ACC112 (cell line): Measurements from ENCODE around the gene TBC1D10B.
A peak's percentile ranks its signal among the peaks of the same experiment; 100 is the strongest.

ENCODE experiments used
- H2AFZ ChIP-seq: fragments of 200-600 bp; sonication (generic); one replicate; pipeline ENCODE4 v1.6.0; 2017; ENCODE audit warnings: antibody characterized with exemption, low read length; ENCODE audit not compliant: unreplicated experiment
- H3K27ac ChIP-seq: fragments of 200-600 bp; sonication (generic); 2 replicates; pipeline ENCODE4 v1.5.1; 2014; ENCODE audit warnings: low read depth, mild to moderate bottlenecking, antibody characterized with exemption, low read length, moderate library complexity
- H3K27me3 ChIP-seq: fragments of 200-600 bp; sonication (generic); 2 replicates; pipeline ENCODE4 v1.6.1; 2014; ENCODE audit warnings: mild to moderate bottlenecking, antibody characterized with exemption, low read length, moderate library complexity, mixed read lengths; ENCODE audit not compliant: insufficient read depth
- H3K36me3 ChIP-seq: fragments of 200-600 bp; sonication (generic); 2 replicates; pipeline ENCODE4 v1.6.1; 2016; ENCODE audit warnings: mild to moderate bottlenecking, antibody characterized with exemption, low read length, moderate library complexity, mixed read lengths; ENCODE audit not compliant: insufficient read depth
- H3K4me1 ChIP-seq: fragments of 200-600 bp; sonication (generic); one replicate; pipeline ENCODE4 v1.6.1; 2016; ENCODE audit warnings: low read length, mixed read lengths; ENCODE audit not compliant: insufficient read depth, unreplicated experiment, control insufficient read depth
- H3K4me3 ChIP-seq: fragments of 200-600 bp; sonication (generic); 2 replicates; pipeline ENCODE4 v1.5.1; 2014; ENCODE audit warnings: mild to moderate bottlenecking, low read depth, low read length
- H3K79me2 ChIP-seq: fragments of 200-600 bp; sonication (generic); one replicate; pipeline ENCODE4 v1.6.0; 2016; ENCODE audit warnings: low read length; ENCODE audit not compliant: control insufficient read depth, unreplicated experiment, insufficient read depth

The TBC1D10B gene

GRCh38 chr16:30409125-30410060 is 39.1 kb upstream of the TBC1D10B start:
- H3K27me3 ChIP-seq = no peaks in the 10 kb centered on the region
- peaks cover 8% of the 10 kb centered on the region for H3K79me2 ChIP-seq
- H3K4me1 ChIP-seq = peaks cover 21% of the 10 kb centered on the region
- peaks cover 7% of the 10 kb centered on the region; the same call in 1 of the 2 replicates for H3K36me3 ChIP-seq
- H3K4me3 ChIP-seq = 0 out of 2 replicates have a peak overlapping the region, but pooled peaks have one; percentile 9
- no peak overlapping the region for H3K27ac ChIP-seq
- no peak overlapping the region for H2AFZ ChIP-seq

DNA sequence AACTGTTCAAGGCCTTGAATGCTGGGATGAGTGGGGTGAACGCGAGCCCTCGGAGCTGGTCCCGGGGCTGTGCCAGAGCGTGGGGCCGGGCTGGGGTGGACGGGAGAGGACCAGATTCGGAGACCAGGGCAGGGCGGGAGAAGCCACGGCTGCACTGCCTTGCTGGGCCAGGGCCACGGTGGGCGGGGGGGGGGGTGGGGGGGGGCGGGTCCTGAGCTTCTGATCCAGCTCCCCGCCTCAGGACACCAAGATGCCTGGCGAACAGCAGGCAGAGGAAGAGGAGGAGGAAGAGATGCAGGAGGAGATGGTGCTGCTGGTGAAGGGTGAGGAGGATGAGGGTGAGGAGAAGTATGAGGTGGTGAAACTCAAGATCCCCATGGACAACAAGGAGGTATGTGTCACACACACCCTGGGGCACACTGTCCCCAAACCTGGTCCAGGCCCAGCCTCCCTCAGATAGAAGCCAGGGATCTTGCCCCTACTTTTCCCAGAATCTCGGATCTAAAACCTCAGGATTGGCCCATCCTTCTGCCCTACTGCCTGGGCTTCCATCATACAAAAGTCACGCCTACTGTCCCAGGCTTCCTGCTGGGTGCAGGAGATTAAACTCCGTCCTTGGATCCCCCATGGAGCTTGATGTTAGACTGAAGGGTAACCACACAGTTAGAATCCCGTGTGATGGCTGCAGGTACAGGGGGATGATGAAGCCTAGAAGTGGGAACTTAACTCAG is 37.7 kb upstream of the TBC1D10B start:
- Histone ChIP-seq H3K27ac (peak overlapping the region; percentile 68), H3K36me3 (no peaks in the 10 kb centered on the region), H2AFZ (peak overlapping the region; percentile 0), H3K27me3 (no peaks in the 10 kb centered on the region), H3K4me1 (peaks cover 21% of the 10 kb centered on the region), H3K79me2 (peaks cover 8% of the 10 kb centered on the region), H3K4me3 (peak overlapping the region; percentile 83)

GRCh38 chr16:30407102-30407803 is 37.0 kb upstream of the TBC1D10B start, which contains the start of gene ZNF771:
Gene ZNF771, plus strand, starts transcription at chr16:30407606. Its CDS starts 448 bp downstream, at chr16:30408054.
- Histone ChIP-seq H3K79me2 (peaks cover 8% of the 10 kb centered on the region), H3K4me3 (peak within 1 kb of the TSS; percentile 83), H3K4me1 (peaks cover 21% of the 10 kb centered on the region), H2AFZ (peak within 1 kb of the TSS; percentile 96), H3K27me3 (no peaks in the 10 kb centered on the region), H3K36me3 (no peaks in the 10 kb centered on the region), H3K27ac (peak within 1 kb of the TSS; percentile 68)

DNA sequence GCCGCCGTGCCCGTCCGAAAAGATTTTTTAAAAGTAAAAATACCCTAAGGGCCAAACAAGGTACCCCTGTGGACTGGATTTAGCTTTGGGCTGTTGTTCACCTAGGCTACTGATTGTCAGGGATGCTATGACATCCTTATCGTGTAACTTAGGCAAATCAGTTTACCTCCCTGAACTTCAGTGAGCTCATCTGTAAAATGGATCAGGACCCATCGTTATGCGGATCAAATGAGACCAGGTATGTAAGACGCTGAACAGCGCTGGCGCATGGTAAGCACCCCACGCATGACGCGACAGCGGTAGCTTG is 36.5 kb upstream of the TBC1D10B start:
- Histone ChIP-seq H3K36me3 (no peaks in the 10 kb centered on the region), H3K4me1 (peaks cover 21% of the 10 kb centered on the region), H3K27me3 (no peaks in the 10 kb centered on the region), H3K4me3 (peak overlapping the region; percentile 83), H3K79me2 (peaks cover 8% of the 10 kb centered on the region), H2AFZ (peak overlapping the region; percentile 96), H3K27ac (peak overlapping the region; percentile 68)

DNA sequence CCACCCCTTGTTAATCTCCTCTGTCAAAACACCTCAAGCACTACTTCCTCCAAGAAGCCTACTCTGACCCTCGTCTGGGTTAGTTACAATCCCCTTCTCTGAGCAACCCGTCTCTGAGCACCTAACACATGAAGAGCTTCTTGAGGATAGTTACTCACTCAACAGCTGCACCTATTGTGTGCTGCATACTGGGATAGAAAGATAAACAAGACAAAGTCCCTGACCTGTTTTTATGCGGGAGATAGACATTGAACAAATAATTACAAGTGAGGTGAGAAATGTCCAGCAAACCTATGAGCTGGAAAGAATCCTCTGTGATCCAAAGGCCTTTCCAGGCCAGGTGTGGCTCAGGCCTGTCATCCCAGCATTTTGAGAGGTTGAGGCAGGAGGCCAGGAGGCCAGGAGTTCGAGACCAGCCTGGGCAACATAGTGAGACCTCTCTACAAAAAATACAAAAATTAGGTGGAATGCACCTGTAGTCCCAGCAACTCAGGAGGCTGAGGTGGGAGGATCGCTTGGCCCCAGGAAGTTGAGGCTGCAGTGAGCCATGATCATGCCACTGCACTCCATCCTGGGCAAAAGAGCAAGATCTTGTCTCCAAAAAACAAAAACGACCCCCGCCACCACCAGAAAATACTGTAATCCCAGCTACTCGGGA is 31.6 kb upstream of the TBC1D10B start:
- Histone ChIP-seq H3K79me2 (peaks cover under 1% of the 10 kb centered on the region), H3K27me3 (no peaks in the 10 kb centered on the region), H3K27ac (no peak overlapping the region), H2AFZ (no peak overlapping the region), H3K36me3 (no peaks in the 10 kb centered on the region), H3K4me1 (peaks cover 11% of the 10 kb centered on the region), H3K4me3 (no peak overlapping the region)

GRCh38 chr16:30399435-30400186 is 29.3 kb upstream of the TBC1D10B start:
- H3K27ac ChIP-seq = peak overlapping the region; percentile 87
- H2AFZ ChIP-seq = peak overlapping the region; percentile 79
- no peaks in the 10 kb centered on the region for H3K27me3 ChIP-seq
- H3K79me2 ChIP-seq = peaks cover 4% of the 10 kb centered on the region
- H3K4me3 ChIP-seq = peak overlapping the region; percentile 80
- peaks cover 11% of the 10 kb centered on the region for H3K4me1 ChIP-seq
- no peaks in the 10 kb centered on the region for H3K36me3 ChIP-seq

DNA sequence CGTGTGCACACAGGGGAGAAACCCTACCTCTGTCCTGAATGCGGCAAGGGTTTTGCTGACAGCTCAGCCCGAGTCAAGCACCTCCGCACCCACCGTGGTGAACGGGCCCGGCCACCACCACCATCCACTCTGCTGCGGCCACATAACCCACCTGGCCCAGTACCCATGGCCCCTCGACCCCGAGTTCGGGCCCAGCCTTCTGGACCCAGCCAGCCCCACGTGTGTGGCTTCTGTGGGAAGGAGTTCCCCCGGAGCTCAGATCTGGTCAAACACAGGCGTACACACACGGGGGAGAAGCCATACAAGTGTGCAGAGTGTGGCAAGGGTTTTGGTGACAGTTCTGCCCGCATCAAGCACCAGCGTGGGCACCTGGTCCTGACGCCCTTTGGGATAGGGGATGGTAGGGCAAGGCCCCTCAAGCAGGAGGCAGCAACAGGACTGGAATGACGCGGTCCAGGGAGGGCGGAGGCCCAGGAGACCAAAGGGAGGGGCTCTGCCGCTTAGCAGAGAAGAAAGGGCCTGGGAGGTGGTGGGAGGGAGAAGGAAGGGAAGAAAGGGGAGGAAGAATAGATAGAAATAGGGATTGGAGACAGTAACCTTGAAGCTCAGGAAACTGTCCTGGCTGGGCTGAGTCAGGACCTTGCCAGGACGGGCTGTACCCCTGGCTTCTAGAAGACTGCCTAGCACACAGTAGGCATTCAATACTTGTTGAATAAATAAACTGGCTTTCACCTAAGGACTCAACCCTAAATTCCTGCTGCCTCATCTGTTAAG is 28.6 kb upstream of the TBC1D10B start:
- Histone ChIP-seq H3K27ac (no peak overlapping the region), H3K4me3 (no peak overlapping the region), H3K4me1 (peaks cover 14% of the 10 kb centered on the region), H3K36me3 (no peaks in the 10 kb centered on the region), H3K27me3 (no peaks in the 10 kb centered on the region), H2AFZ (no peak overlapping the region), H3K79me2 (peaks cover 4% of the 10 kb centered on the region)

GRCh38 chr16:30397776-30398660 is 27.7 kb upstream of the TBC1D10B start:
- peaks cover 4% of the 10 kb centered on the region for H3K79me2 ChIP-seq

More at GRCh38 chr16:30397776-30398660, 27.7 kb upstream of the TBC1D10B start:
- Histone ChIP-seq H3K27me3 (no peaks in the 10 kb centered on the region), H3K4me1 (peaks cover 14% of the 10 kb centered on the region), H3K4me3 (no peak overlapping the region), H3K27ac (no peak overlapping the region), H2AFZ (no peak overlapping the region), H3K36me3 (no peaks in the 10 kb centered on the region)
